Activated CD8-positive, alpha-beta memory T cell treated with anti-CD3 and anti-CD28 coated beads for 36 hours (primary cell): ENCODE data around the gene TIMM13. TPM values are rescaled to one million over a fixed set of nuclear protein-coding genes. Genes with fewer than 3 reads are reported as not detected.

Experiments
- CTCF ChIA-PET: fragments of 350-600 bp; sonication (Branson Sonifier 250); formaldehyde crosslinking; loops from one replicate; lab custom pipeline; 2021; ENCODE audit warnings: antibody characterized with exemption; lab: Charles Lee
- POLR2A ChIA-PET: fragments of 350-600 bp; sonication (Branson Sonifier 250); formaldehyde crosslinking; loops from one replicate; lab custom pipeline; 2021; ENCODE audit warnings: antibody characterized with exemption; lab: Charles Lee
- total RNA-seq, 2 experiments: library from RNA; stranded (reverse); gene quantifications; one replicate each; pipeline ENCODE4 v1.2.3, GENCODE V29; 2021

The TIMM13 gene
- total RNA-seq, 2 experiments from 2014 or later: 165 to 172 TPM

DNA sequence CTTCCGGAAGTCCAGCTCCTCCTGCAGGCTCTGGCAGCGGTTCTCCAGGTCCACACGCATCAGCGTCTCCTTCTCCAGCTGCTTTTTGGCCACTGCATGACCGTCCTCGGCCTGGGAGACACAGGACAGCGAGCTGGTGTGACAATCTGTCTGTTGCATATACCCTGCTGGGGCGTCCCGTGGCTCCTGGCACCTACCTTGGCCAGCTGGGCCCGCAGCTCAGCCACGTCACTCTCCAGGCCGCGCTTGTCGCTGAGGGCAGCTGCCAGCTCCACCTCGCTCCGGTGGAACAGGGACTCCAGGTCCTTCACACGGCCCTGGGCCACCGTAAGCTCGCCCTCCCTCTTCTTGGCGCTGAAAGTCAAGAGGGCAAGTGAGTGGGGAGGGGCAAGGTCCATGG is 10.8 kb upstream of the TIMM13 start:
- POLR2A ChIA-PET: interaction anchor here (0.7 kb wide), 1 partner anchor 188 kb away, joined by 7 read pairs; no protein-coding TSS in a partner anchor

DNA sequence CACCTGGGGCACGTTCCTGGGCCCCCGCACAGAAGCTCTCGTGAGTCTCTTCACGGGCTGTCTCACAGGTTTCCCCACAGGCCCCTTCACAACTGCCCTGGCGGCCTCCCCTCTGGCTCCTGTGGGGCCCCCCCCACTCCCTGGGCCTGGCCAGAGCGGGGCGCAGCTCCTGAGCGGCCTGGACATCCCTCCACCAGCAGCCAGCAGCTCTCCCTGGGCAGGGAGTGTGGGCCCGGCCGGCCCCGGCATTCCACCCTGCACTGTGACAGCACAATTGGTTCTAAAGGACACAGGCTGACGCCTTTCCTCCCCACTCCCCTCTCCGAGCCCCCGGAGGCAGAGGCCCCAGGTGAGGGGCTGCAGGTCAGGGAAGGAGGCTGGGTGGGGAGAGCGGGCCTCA is 9.5 kb upstream of the TIMM13 start:
- CTCF ChIA-PET: interaction anchor here (0.7 kb wide), 1 partner anchor 9 kb away, joined by 3 read pairs; the partner anchor contains the start of gene TIMM13
- POLR2A ChIA-PET: no interaction called here

More for the DNA sequence above, 10.8 kb upstream of the TIMM13 start:
- CTCF ChIA-PET: no interaction called here

- CTCF ChIA-PET: interaction anchor here (0.7 kb wide), 1 partner anchor 9 kb away, joined by 3 read pairs; the partner anchor contains the start of gene TIMM13
- POLR2A ChIA-PET: no interaction called here
Measured at GRCh38 chr19:2436384-2436783, 9.0 kb upstream of the TIMM13 start.

DNA sequence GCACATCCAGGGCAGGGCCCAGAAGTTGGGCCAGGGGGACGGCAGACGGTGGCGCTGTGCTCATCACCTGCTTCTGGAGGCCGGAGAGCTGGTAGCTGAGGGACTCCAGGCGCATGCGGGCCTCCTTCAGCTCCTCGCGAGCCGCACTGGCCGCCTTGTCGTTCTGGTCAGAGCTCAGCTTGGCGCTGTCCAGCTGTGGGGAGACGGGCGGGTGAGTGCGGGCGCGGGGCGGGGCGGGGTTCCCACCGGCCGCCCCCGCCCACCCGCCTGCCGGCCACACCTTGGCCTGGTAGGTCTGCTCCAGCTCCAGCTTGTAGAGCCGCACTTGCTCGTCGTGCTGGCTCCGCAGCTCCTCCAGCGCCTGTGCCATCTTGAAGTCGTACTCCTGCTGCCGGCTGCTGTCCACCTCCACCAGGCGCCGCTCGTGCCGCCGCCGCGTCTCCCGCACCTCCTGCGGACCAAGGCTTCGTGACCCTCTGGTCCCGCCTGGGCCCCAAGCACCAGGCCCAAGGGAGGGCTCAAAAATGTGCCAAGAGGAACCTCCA is 7.4 kb upstream of the TIMM13 start:
- ChIA-PET POLR2A (interaction anchor here (0.6 kb wide), 1 partner anchor 570 kb away, joined by 5 read pairs; no protein-coding TSS in a partner anchor), CTCF (interaction anchor here (0.7 kb wide), 1 partner anchor 302 kb away, joined by 3 read pairs; no protein-coding TSS in a partner anchor)

DNA sequence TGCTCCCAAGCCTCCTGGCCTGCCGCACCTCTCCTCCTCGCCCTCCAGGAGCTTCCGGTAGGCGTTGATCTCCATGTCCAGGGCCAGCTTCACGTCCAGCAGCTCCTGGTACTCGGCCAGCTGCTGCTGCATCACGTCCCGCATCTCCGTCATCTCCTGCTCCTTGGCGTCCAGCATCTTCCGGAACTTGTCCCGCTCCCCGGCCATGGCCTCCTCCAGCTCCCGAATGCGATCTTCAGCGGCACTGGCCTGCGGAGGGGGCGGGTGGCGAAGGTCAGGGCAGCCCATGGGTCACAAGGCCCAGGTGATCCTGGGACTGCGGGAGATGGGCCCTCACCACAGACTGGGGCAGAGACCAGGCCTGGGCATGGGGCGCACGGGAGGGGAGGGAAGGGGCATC is 6.9 kb upstream of the TIMM13 start:
- ChIA-PET CTCF (interaction anchor here (0.6 kb wide), 1 partner anchor 349 kb away, joined by 4 read pairs; no protein-coding TSS in a partner anchor), POLR2A (no interaction called here)

DNA sequence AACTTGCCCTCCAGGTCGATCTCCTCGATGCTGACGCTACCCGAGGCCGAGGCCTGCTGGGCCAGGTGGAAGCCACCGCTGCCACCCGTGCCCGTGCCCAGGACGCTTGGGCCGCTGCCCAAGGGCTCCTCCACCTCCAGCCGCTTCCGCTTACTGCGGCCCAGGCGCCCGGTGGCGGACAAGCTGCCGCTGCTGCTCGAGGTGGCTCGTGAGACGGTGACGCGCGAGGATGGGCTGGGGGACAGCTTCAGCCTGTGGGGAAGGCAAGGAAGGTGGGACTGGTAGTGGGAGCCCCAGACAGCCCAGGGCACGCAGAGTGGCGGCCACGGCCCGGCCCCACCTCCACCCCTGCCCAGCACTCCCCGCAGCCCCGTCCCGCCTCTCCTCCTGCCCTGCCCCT is 6.5 kb upstream of the TIMM13 start:
- ChIA-PET POLR2A (no interaction called here), CTCF (interaction anchor here (0.6 kb wide), 1 partner anchor 348 kb away, joined by 4 read pairs; no protein-coding TSS in a partner anchor)

- CTCF ChIA-PET: interaction anchor here (0.6 kb wide), 1 partner anchor 34 kb away, joined by 3 read pairs; no protein-coding TSS in a partner anchor
- POLR2A ChIA-PET: no interaction called here
Measured at GRCh38 chr19:2432131-2432848, 4.9 kb upstream of the TIMM13 start.

DNA sequence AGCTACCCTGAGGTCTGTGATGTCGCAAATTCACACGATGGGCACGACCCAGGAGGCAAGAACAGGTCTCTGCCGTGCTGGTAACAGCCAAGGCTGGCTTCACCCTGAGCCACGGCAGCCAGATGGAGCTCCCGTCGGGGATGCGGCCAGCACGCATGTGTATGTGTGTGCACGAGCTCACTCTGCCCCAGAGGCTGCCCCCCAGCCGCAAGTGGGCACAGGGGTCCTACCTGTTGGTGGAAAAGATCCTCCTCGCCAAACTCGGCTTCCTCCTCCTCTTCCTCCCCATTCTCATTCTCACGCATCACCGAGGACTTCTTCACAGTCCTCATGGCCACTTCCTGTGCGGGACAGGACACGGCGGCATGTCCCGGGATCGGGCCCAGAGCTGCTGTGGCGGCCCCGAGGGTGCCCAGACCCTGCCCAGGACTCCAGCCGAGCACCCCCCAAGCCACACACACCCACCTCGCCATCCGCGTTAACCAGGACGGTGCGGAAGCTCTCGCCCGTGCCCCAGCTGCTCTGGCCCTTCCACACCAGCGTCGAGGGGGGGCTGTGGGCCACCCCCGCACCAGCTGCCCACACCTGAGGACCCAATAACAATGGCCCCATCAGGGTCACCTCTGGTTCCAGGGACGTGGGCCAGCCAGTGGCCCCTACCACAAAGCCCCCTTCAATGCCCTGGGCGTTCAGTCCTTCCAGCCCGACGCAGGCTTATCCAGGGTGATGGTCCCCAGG is 4.1 kb upstream of the TIMM13 start:
- POLR2A ChIA-PET: no interaction called here

GRCh38 chr19:2429917-2430535 is 2.6 kb upstream of the TIMM13 start:
- ChIA-PET POLR2A (no interaction called here), CTCF (interaction anchor here (0.8 to 0.9 kb wide), 2 partner anchors 13 to 207 kb away, joined by 3 to 4 read pairs; no protein-coding TSS in a partner anchor)

More for the DNA sequence above, 4.1 kb upstream of the TIMM13 start:
- CTCF ChIA-PET: interaction anchor here (1.1 kb wide), 1 partner anchor 217 kb away, joined by 3 read pairs; no protein-coding TSS in a partner anchor

DNA sequence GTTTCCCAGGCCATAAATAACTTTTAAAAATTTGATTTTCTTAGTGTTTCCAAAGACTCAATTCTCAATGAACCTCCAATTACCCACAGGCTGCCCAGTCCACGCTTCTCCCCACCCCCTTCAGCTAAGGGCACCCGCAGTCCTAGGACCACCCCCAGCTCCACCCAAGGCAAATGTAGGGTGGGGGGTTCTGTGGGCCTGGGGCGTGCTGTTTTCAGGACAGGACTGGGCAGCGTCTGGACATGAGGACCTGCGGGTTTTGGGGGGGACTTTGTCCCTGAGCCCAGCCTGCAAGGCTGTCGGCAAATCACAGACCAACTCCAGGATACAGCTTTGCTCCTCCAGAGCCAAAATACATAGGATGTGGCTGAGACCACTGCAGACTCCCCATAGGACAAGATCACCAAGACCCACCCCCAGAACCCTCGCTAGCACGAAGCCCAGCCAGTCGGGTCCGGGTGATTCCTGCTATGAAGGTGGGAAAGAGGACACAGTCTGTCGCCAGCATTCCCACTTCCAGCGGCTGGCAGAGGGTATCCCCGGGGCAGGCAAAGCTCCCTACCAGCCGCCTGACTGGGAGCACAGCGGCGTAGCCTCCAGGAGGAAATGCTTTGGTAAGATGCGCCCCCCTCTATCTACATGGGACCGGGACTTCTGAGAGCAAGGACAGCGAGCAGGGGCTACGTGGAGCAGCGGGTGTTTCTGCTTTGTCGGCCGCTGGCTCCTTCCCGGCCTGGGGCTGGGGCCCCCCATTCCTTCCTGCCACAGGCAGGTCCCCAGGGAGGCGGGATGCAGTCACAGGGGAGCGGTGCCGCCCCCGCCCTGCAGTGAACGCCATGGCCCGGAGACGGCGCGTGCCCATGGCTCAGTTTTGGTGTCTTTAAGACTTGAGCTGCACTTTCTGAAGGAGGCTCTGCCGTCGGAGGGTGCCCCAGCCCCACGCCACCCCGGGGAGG is 1.6 kb upstream of the TIMM13 start:
- ChIA-PET POLR2A (no interaction called here), CTCF (interaction anchor here (0.8 to 0.9 kb wide), 2 partner anchors 14 to 208 kb away, joined by 3 to 4 read pairs; no protein-coding TSS in a partner anchor)

- CTCF ChIA-PET: interaction anchor here (0.9 to 1.1 kb wide), 3 partner anchors 8 to 287 kb away, joined by 3 to 4 read pairs (median 3); no protein-coding TSS in a partner anchor
- POLR2A ChIA-PET: interaction anchor here (0.7 to 1.1 kb wide), 3 partner anchors 28 to 100 kb away, joined by 4 to 6 read pairs (median 5); partner anchors contain the start of genes LMNB2, LSM7 and SPPL2B
Measured at GRCh38 chr19:2428321-2428690, 920 bp upstream of the TIMM13 start.

DNA sequence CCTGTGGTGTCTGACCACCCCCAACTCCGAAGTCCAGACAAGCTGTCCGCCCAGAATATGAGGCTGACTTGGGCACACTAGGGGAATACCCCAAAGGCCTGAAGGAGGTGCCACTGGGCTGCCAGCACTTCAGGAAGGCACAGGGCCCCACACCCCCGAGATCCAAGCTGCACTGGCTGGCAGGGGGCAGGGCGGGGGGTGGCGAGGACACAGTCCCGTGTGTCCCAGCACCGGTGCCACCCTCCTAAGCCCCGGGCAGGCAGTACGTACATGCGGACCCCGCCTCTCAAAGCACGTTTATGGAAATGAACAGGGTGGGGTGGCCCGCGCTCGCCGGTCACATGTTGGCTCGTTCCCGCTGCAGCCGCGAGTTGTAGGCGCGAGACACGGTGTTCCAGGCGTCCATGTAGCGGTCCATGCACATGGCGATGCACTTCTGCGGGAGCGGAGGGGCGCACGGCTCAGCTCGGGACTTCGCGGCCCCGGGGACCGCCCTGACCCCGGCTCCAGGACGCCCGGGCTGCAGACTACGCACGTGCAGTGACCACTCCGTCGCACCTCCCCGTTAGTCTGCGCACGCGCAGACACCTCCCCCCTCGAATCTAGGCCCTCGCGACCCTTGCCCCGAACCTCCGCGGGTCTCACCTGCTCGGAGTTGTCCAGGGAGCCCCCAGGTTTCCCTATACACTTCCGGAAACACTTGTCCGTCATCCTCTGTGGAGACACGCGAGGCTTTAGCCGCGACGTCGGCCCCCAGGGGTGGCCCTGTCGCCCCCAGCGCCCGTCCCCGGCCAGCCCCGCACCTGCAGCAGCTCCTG is 566 bp downstream of the TIMM13 start:
- POLR2A ChIA-PET: interaction anchor here (0.5 to 1.1 kb wide), 4 partner anchors 13 to 125 kb away, joined by 3 to 5 read pairs (median 4); partner anchors contain the start of genes LSM7 and SPPL2B
- CTCF ChIA-PET: interaction anchor here (0.6 to 1.1 kb wide), 5 partner anchors 10 to 271 kb away, joined by 3 to 4 read pairs (median 3); no protein-coding TSS in a partner anchor

DNA sequence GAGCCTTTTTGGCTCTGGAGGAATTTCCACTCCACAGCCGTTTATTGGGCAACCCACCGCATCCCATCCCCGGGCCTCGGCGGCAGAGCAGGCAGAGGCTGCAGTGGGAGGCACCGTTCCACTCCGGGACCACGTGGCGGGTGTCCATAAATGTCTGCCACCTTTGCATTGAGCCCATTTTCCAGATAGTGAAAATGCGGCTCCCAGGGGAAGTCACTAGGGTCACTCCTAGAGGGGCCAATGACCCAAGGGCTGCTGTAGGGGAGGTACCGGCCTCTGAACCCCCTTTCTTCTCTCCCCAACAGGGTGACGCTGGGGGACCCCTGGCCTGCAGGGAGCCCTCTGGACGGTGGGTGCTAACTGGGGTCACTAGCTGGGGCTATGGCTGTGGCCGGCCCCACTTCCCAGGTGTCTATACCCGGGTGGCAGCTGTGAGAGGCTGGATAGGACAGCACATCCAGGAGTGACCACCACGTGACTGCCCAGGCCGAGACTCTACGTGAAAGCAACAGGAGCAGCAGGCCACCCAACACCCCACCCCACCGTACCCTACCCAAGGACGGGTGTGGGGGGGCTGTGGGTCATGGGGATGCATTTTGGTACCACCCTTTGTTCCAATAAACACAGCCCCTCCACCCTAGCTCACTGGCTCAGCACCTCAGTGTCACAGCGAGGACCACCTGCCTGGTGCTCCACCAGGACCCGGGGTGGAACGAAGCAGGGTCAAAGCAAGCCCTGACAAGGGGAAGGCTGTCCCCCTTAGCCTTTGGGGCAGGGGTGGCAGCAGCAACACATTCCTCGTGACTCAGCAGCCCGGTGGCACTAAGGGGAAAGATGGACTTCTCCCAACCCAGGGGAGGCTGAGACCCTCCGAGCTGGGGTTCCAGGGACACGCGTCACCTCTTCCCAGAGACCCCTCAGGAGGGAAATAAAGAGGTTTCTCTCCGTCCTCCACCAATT is 1.5 kb downstream of the TIMM13 start:
- CTCF ChIA-PET: no interaction called here

DNA sequence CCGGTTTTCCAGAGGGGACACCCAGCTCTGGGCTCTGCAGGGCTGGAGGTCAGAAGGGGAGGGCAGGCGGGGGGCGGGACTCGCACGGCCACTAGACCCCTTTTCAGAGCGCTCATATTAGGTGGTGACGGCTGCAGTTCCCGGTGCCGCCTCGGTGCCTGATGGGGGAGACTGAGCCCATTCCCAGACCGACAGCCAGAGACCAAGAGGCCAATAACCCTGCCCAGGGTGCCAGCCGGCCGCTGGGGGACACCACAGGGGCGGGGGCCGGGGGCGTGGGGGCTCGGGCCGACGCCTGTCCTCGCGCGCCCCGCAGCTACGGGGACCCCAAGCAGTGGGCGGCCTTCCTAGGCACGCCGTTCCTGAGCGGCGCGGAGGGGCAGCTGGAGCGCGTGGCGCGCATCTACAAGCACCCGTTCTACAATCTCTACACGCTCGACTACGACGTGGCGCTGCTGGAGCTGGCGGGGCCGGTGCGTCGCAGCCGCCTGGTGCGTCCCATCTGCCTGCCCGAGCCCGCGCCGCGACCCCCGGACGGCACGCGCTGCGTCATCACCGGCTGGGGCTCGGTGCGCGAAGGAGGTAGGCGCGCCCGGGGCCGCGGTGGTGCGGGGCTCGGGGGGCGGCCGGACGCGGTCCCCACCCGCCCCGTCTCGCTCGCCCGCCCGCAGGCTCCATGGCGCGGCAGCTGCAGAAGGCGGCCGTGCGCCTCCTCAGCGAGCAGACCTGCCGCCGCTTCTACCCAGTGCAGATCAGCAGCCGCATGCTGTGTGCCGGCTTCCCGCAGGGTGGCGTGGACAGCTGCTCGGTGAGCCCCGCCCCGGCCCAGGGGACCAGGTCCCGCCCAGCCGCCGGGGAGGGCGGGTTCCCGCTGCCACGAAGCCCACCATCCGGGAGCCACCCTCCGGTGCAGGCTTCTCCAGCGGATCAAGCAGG is 2.4 kb downstream of the TIMM13 start:
- POLR2A ChIA-PET: no interaction called here
- CTCF ChIA-PET: no interaction called here

More for the DNA sequence above, 1.5 kb downstream of the TIMM13 start:
- POLR2A ChIA-PET: no interaction called here
